GM23338 (cell line): ENCODE measurements around the gene ATP2B1. TPM values are rescaled to one million over a fixed set of nuclear protein-coding genes. Genes with fewer than 3 reads are reported as not detected.

Experiments used
- ATAC-seq: fragments of 200-7000 bp; cut with Tn5 transposase; 3 replicates; pipeline ENCODE4 v1.9.1; 2020
- DNase-seq: peaks from one replicate; pipeline ENCODE4 v3.0.0-alpha.2; 2015; ENCODE audit warnings: low spot score
- H2AFZ ChIP-seq: fragments of 200-600 bp; sonication (generic); 2 replicates; pipeline ENCODE4 v1.8.0; 2016; ENCODE audit warnings: antibody characterized with exemption, mild to moderate bottlenecking, moderate library complexity
- H3F3A ChIP-seq: fragments of 200-600 bp; sonication (generic); replicated peaks from 2 replicates; pipeline ENCODE4 v1.8.0; 2017; ENCODE audit warnings: antibody characterized with exemption, mixed run types, low read depth
- H3K27ac ChIP-seq: fragments of 200-600 bp; sonication (generic); 2 replicates; pipeline ENCODE4 v1.6.1; 2016; ENCODE audit warnings: low read depth
- H3K27me3 ChIP-seq: fragments of 200-600 bp; sonication (generic); 2 replicates; pipeline ENCODE4 v1.8.0; 2016; ENCODE audit warnings: mild to moderate bottlenecking, mixed run types, moderate library complexity; ENCODE audit not compliant: insufficient read depth
- H3K36me3 ChIP-seq: fragments of 200-600 bp; sonication (generic); 2 replicates; pipeline ENCODE4 v1.8.0; 2016; ENCODE audit warnings: mild to moderate bottlenecking; ENCODE audit not compliant: insufficient read depth
- H3K4me1 ChIP-seq: fragments of 200-600 bp; sonication (generic); 2 replicates; pipeline ENCODE4 v1.8.0; 2016; ENCODE audit warnings: mild to moderate bottlenecking, moderate library complexity; ENCODE audit not compliant: insufficient read depth
- H3K4me2 ChIP-seq: fragments of 200-600 bp; sonication (generic); 2 replicates; pipeline ENCODE4 v1.7.1; 2017; ENCODE audit warnings: mixed run types
- H3K4me3 ChIP-seq: fragments of 200-600 bp; sonication (generic); 2 replicates; pipeline ENCODE4 v1.6.1; 2016; ENCODE audit warnings: mixed run types
- H3K79me2 ChIP-seq: fragments of 200-600 bp; sonication (generic); replicated peaks from 2 replicates; pipeline ENCODE4 v1.8.0; 2017; ENCODE audit warnings: mild to moderate bottlenecking; ENCODE audit not compliant: insufficient read depth
- H3K9me2 ChIP-seq: fragments of 200-600 bp; sonication (generic); 2 replicates; pipeline ENCODE4 v1.8.0; 2017; ENCODE audit not compliant: insufficient read depth
- H4K20me1 ChIP-seq: fragments of 200-600 bp; sonication (generic); replicated peaks from 2 replicates; pipeline ENCODE4 v1.8.0; 2017; ENCODE audit warnings: mild to moderate bottlenecking; ENCODE audit not compliant: insufficient read depth
- H3K27ac Mint-ChIP-seq: 2 replicates; pipeline ENCODE4 v1.8.0; 2020; ENCODE audit warnings: inconsistent platforms, mild to moderate bottlenecking, moderate library complexity, mixed read lengths
- H3K27me3 Mint-ChIP-seq: 3 replicates; pipeline ENCODE4 v1.8.0; 2022; ENCODE audit warnings: low read depth, mild to moderate bottlenecking, moderate library complexity, mixed read lengths, inconsistent platforms; ENCODE audit not compliant: insufficient read depth, poor library complexity
- H3K36me3 Mint-ChIP-seq: 3 replicates; pipeline ENCODE4 v1.8.0; 2021; ENCODE audit warnings: low read depth, mild to moderate bottlenecking, inconsistent platforms, moderate library complexity, mixed read lengths
- H3K4me1 Mint-ChIP-seq: 3 replicates; pipeline ENCODE4 v1.8.0; 2020; ENCODE audit warnings: mild to moderate bottlenecking, inconsistent platforms, mixed read lengths
- H3K4me3 Mint-ChIP-seq: 3 replicates; pipeline ENCODE4 v1.8.0; 2021; ENCODE audit warnings: moderate library complexity, mild to moderate bottlenecking, inconsistent platforms, mixed read lengths
- H3K9me3 Mint-ChIP-seq: 3 replicates; pipeline ENCODE4 v1.8.0; 2020; ENCODE audit warnings: moderate library complexity, mild to moderate bottlenecking, inconsistent platforms, mixed read lengths
- CREB1 ChIP-seq: fragments of 250-450 bp; sonication (Bioruptor Pico); IDR thresholded peaks from 2 replicates; pipeline ENCODE4 v1.5.0; 2020; ENCODE audit warnings: low read depth, mild to moderate bottlenecking, moderate library complexity
- CTCF ChIP-seq, 2 experiments: fragments of 200-600 bp in 1 of 2; sonication (generic) in 1 of 2; conservative IDR thresholded peaks; 2 replicates each; pipeline versions ENCODE4 v1.5.1 to v1.6.1; 2016 to 2017; ENCODE audit warnings: antibody characterized with exemption in 2 of 2, low read depth in 2 of 2, mild to moderate bottlenecking in 2 of 2, moderate library complexity in 1 of 2
- ETS1 ChIP-seq: IDR thresholded peaks from 2 replicates; pipeline ENCODE4 v1.6.1; 2016; ENCODE audit warnings: antibody characterized with exemption
- EZH2 ChIP-seq: fragments of 200-600 bp; sonication (generic); IDR thresholded peaks from one replicate; pipeline ENCODE4 v1.8.0; 2017; ENCODE audit warnings: antibody characterized with exemption, mild to moderate bottlenecking, low read depth; ENCODE audit not compliant: unreplicated experiment
- EZH2phosphoT487 ChIP-seq: fragments of 200-600 bp; sonication (generic); IDR thresholded peaks from one replicate; pipeline ENCODE4 v1.8.1; 2018; ENCODE audit warnings: antibody characterized with exemption; ENCODE audit not compliant: unreplicated experiment
- JUNB ChIP-seq: IDR thresholded peaks from one replicate; pipeline ENCODE4 v1.6.1; 2016; ENCODE audit warnings: antibody characterized with exemption; ENCODE audit not compliant: unreplicated experiment
- NANOG ChIP-seq: IDR thresholded peaks from 2 replicates; pipeline ENCODE4 v1.6.1; 2016; ENCODE audit warnings: antibody characterized with exemption, borderline replicate concordance
- POLR2AphosphoS5 ChIP-seq: IDR thresholded peaks from 2 replicates; pipeline ENCODE4 v1.6.1; 2016; ENCODE audit warnings: antibody characterized with exemption, low read depth
- REST ChIP-seq: IDR thresholded peaks from one replicate; pipeline ENCODE4 v1.6.1; 2018; ENCODE audit warnings: antibody characterized with exemption; ENCODE audit not compliant: unreplicated experiment
- STAT1 ChIP-seq: IDR thresholded peaks from one replicate; pipeline ENCODE4 v1.6.1; 2016; ENCODE audit warnings: antibody characterized with exemption; ENCODE audit not compliant: unreplicated experiment
- ZNF114 ChIP-seq: fragments of 250-450 bp; sonication (Bioruptor Pico); IDR thresholded peaks from 2 replicates; pipeline ENCODE4 v1.5.0; 2020; ENCODE audit warnings: mild to moderate bottlenecking, moderate library complexity
- ZNF331 ChIP-seq: fragments of 250-450 bp; sonication (Bioruptor Pico); IDR thresholded peaks from 2 replicates; pipeline ENCODE4 v1.5.0; 2020; ENCODE audit warnings: low read depth, mild to moderate bottlenecking, moderate library complexity
- ZNF462 ChIP-seq: fragments of 250-450 bp; sonication (Bioruptor Pico); IDR thresholded peaks from 2 replicates; pipeline ENCODE4 v1.5.0; 2020; ENCODE audit warnings: mild to moderate bottlenecking, moderate library complexity
- polyA plus RNA-seq: library from polyadenylated mRNA; unstranded; fragments of >200 nt; fragmentation: Nextera tagmentation; extraction: Ambion mirVana; gene quantifications from 2 replicates; pipeline ENCODE4 v1.2.1, GENCODE V29; 2016
- total RNA-seq: library from RNA; depleted of rRNA; stranded (reverse); fragments of >200 nt; shearing (Covaris generic); gene quantifications from 2 replicates; pipeline ENCODE4 v1.2.3, GENCODE V29; 2014

ATP2B1 gene
- total and polyA plus RNA-seq, 2 experiments from 2014 or later: 39.3 to 42.3 TPM

- TF ChIP-seq CTCF (conservative IDR thresholded peaks at IDR 0.05; ENCODE audit: low read depth in 2 of 2) (no peak), CREB1 (no peak)
These were observed 47.6 kb upstream of the ATP2B1 start (continued) for GRCh38 chr12:89756194-89756584.

- Mint-ChIP-seq H3K27ac (no peak overlapping the region), H3K4me1 (no peaks in the 10 kb centered on the region), H3K36me3 (no peaks in the 10 kb centered on the region), H3K9me3 (no peaks in the 10 kb centered on the region; the same call in 2 of the 3 replicates), H3K4me3 (no peak overlapping the region), H3K27me3 (no peaks in the 10 kb centered on the region)
- DNase-seq (no peak), ATAC-seq (no peak)
- Histone ChIP-seq H3K27ac (no peak overlapping the region), H4K20me1 (no peaks in the 10 kb centered on the region), H3K27me3 (no peaks in the 10 kb centered on the region), H3K9me2 (0 out of 2 replicates have a peak, but pooled peaks cover 5% of the 10 kb centered on the region), H3K79me2 (no peaks in the 10 kb centered on the region), H3F3A (no peaks in the 10 kb centered on the region), H2AFZ (no peak overlapping the region), H3K36me3 (no peaks in the 10 kb centered on the region), H3K4me2 (no peak overlapping the region), H3K4me1 (no peaks in the 10 kb centered on the region), H3K4me3 (no peak overlapping the region)
- no peak for TF ChIP-seq ZNF114 (CRISPR knock-in tag)
- no peak for TF ChIP-seq EZH2
- no peak for TF ChIP-seq REST
- TF ChIP-seq POLR2AphosphoS5: no peak
- TF ChIP-seq ZNF331 (CRISPR knock-in tag): no peak
- TF ChIP-seq EZH2phosphoT487: no peak
- no peak for TF ChIP-seq ZNF462 (CRISPR knock-in tag)
- TF ChIP-seq STAT1: no peak
- no peak for TF ChIP-seq NANOG
- no peak for TF ChIP-seq ETS1
- TF ChIP-seq JUNB: no peak
- no peak for TF ChIP-seq CREB1
These were observed 45.4 kb upstream of the ATP2B1 start for GRCh38 chr12:89753997-89754396.
